Cerebellar nuclear complex (tissue), 1 donor: ENCODE measurements around the gene NAT16.
"Not testable (repeated sequence)": the region's sequence is repeated elsewhere in the genome, so short reads cannot be mapped to it uniquely, and the experiment has no call there.

Experiments used
- DNase-seq, 2 experiments: peaks; one replicate each; lab custom pipeline; 2025; lab: John Stamatoyannopoulos, UW

NAT16 gene

GRCh38 chr7:101156866-101157589 is 23.1 kb downstream of the NAT16 start:
- no peak for DNase-seq

GRCh38 chr7:101156277-101156676 is 23.8 kb downstream of the NAT16 start:
- DNase-seq = no peak

GRCh38 chr7:101155303-101155702 is 24.8 kb downstream of the NAT16 start:
- DNase-seq = no peak

GRCh38 chr7:101154693-101155102 is 25.4 kb downstream of the NAT16 start:
- no peak for DNase-seq

GRCh38 chr7:101153969-101154692 is 26.0 kb downstream of the NAT16 start, which contains the start of gene AP1S1:
AP1S1 (plus strand) TSS chr7:101154476; CDS start chr7:101154515, 39 bp downstream.
- peak; percentile 93 for DNase-seq

GRCh38 chr7:101151908-101152651 is 28.0 kb downstream of the NAT16 start:
- no peak for DNase-seq

- no peak for DNase-seq
Observed at GRCh38 chr7:101140746-101141382, 39.2 kb downstream of the NAT16 start.

- DNase-seq = no peak
Observed at GRCh38 chr7:101140339-101140699, 39.8 kb downstream of the NAT16 start.

- no peak for DNase-seq
Observed at GRCh38 chr7:101138213-101138870, 41.8 kb downstream of the NAT16 start.

- DNase-seq = no peak
Observed at GRCh38 chr7:101137651-101138212, 42.4 kb downstream of the NAT16 start.

GRCh38 chr7:101134399-101134980 is 45.6 kb downstream of the NAT16 start:
- no peak for DNase-seq

GRCh38 chr7:101133621-101134398 is 46.3 kb downstream of the NAT16 start:
- DNase-seq = no peak

- DNase-seq = not testable (repeated sequence)
Observed at GRCh38 chr7:101132626-101133600, 47.2 kb downstream of the NAT16 start.

- DNase-seq = no peak
Observed at GRCh38 chr7:101129603-101130117, 50.4 kb downstream of the NAT16 start.

GRCh38 chr7:101128040-101128834 is 51.9 kb downstream of the NAT16 start:
- DNase-seq = no peak

- no peak for DNase-seq
Observed at GRCh38 chr7:101127460-101128039, 52.5 kb downstream of the NAT16 start.

- DNase-seq = no peak
Observed at GRCh38 chr7:101126651-101127459, 53.2 kb downstream of the NAT16 start, which contains the start of gene SERPINE1. SERPINE1 (plus strand) TSS chr7:101127104; CDS start chr7:101128394, 1,290 bp downstream.
